ENCODE data around the gene TRIM24. TPM values are rescaled to one million over a fixed set of nuclear protein-coding genes. Genes with fewer than 3 reads are reported as not detected.

TRIM24 gene
- total and polyA plus RNA-seq, 2 of the 13 experiments (the other 11 are each of a cell fraction or from before 2014, with no cell fraction given) = 100 to 106 TPM

DNA sequence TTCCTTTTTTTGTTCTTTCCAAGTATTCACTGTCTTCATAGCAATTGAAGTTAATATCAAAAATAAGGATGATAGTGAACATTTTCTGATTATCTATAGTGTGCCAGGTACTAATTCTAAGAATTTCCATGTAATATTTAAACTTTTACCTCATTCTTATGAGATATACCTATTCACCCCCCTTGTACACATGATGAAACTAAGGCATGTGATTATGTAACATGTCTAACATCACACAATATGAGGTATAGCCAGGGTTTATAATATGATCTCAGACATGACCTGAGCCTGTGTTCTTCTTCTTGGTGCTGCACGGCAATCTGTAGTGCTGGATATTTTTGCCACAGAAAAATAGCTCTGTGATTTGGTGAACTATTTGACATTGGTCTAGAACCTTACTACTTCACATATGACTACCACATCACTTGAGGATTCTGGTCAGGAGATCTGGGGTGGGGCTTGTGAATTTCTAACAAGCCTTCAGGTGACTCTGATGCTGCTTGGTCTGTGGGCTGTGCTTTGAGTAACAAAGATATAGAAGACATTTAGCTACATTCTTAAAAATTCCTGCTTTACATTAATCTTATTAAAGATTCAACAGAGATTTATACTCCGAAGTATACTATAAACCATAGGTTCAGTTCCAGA is 79.1 kb downstream of the TRIM24 start:
- Histone ChIP-seq H3K36me3 (replicated peaks in 1 of 2; ENCODE audit: control insufficient read depth in 1 of 2, insufficient read depth in 2 of 2, low read length in 2 of 2) (peaks cover 11 to 76% of the 10 kb centered on the region in 2 experiments), H3K9ac (ENCODE audit: insufficient read depth, low read depth, low read length) (no peak overlapping the region), H3K4me1 (ENCODE audit: insufficient read depth, low read length) (no peaks in the 10 kb centered on the region), H3K27me3 (ENCODE audit: control insufficient read depth in 1 of 2, insufficient read depth in 2 of 2, low read length in 2 of 2) (no peaks in the 10 kb centered on the region), H3K79me2 (ENCODE audit: insufficient read depth, low read length) (peaks cover 34% of the 10 kb centered on the region), H3K9me3 (ENCODE audit: low read length) (no peaks in the 10 kb centered on the region), H3K27ac (ENCODE audit: extremely low read length, insufficient read depth, low read length) (no peak overlapping the region), H3K4me3 (replicated peaks in 1 of 3; ENCODE audit: insufficient read depth in 1 of 3, low read depth in 2 of 3, low read length in 3 of 3) (no peak overlapping the region), H2AFZ (ENCODE audit: low read length) (no peak overlapping the region), H3K4me2 (ENCODE audit: low read depth, low read length) (no peak overlapping the region), H4K20me1 (ENCODE audit: insufficient read depth, low read length) (peaks cover 12% of the 10 kb centered on the region; the same call in 1 of the 2 replicates)
- ChIA-PET POLR2A (no interaction called here), CTCF (ENCODE audit: low intra/inter-chr PET ratio, low total read pairs) (no interaction called here)
- no peak for FAIRE-seq
- WGBS (ENCODE audit: low lambda C conversion rate) = 100% methylated on average over 2 of the region's 2 CpGs
- no peak; the same call in 2 of the 3 replicates for ATAC-seq
- TF ChIP-seq, protein P1, sequence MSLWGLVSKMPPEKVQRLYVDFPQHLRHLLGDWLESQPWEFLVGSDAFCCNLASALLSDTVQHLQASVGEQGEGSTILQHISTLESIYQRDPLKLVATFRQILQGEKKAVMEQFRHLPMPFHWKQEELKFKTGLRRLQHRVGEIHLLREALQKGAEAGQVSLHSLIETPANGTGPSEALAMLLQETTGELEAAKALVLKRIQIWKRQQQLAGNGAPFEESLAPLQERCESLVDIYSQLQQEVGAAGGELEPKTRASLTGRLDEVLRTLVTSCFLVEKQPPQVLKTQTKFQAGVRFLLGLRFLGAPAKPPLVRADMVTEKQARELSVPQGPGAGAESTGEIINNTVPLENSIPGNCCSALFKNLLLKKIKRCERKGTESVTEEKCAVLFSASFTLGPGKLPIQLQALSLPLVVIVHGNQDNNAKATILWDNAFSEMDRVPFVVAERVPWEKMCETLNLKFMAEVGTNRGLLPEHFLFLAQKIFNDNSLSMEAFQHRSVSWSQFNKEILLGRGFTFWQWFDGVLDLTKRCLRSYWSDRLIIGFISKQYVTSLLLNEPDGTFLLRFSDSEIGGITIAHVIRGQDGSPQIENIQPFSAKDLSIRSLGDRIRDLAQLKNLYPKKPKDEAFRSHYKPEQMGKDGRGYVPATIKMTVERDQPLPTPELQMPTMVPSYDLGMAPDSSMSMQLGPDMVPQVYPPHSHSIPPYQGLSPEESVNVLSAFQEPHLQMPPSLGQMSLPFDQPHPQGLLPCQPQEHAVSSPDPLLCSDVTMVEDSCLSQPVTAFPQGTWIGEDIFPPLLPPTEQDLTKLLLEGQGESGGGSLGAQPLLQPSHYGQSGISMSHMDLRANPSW (CRISPR knock-in tag; IDR thresholded peaks at IDR 0.05; ENCODE audit: borderline replicate concordance) = no peak
- no peak for TF ChIP-seq JDP2 (CRISPR knock-in tag; IDR thresholded peaks at IDR 0.05; ENCODE audit: borderline replicate concordance)
- no peak for TF ChIP-seq NFE2L2 (IDR thresholded peaks at IDR 0.05; ENCODE audit: low read length)
- no peak for TF ChIP-seq SYNCRIP (IDR thresholded peaks at IDR 0.05; ENCODE audit: insufficient read depth, low read depth, low read length)
- TF ChIP-seq POGZ (CRISPR knock-in tag; IDR thresholded peaks at IDR 0.05) = no peak
- TF ChIP-seq, protein P2, sequence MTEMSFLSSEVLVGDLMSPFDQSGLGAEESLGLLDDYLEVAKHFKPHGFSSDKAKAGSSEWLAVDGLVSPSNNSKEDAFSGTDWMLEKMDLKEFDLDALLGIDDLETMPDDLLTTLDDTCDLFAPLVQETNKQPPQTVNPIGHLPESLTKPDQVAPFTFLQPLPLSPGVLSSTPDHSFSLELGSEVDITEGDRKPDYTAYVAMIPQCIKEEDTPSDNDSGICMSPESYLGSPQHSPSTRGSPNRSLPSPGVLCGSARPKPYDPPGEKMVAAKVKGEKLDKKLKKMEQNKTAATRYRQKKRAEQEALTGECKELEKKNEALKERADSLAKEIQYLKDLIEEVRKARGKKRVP (CRISPR knock-in tag; IDR thresholded peaks at IDR 0.05) = peak in 1 of 2 experiments; percentile 75; a peak in 2 of 4 replicates
- TF ChIP-seq ZBTB42 (CRISPR knock-in tag; IDR thresholded peaks at IDR 0.05) = no peak
- no peak for TF ChIP-seq ZFP37 (CRISPR knock-in tag; IDR thresholded peaks at IDR 0.05; ENCODE audit: borderline replicate concordance)
- 0 out of 2 replicates have a peak, but pooled peaks have one; percentile 27 for TF ChIP-seq CEBPG (CRISPR knock-in tag; IDR thresholded peaks at IDR 0.05)
- TF ChIP-seq RBM22 (optimal IDR thresholded peaks at IDR 0.05; ENCODE audit: low read length) = peak; percentile 98
- no peak for TF ChIP-seq ZKSCAN8 (CRISPR knock-in tag; IDR thresholded peaks at IDR 0.05; ENCODE audit: borderline replicate concordance)
- intact Hi-C loops (cut with micrococcal nuclease; ENCODE audit: unreplicated experiment) (no loop called here), in situ Hi-C loops (cut with HindIII; ENCODE audit: extremely low pct_ligation_motif_present, low pct_unique_long_range_greater_than_20kb) (no loop called here)
- no TSS peak for BruUV-seq (replicated peaks)
- no peak for DNase-seq (ENCODE audit: low spot score)
